HG03442 (cell line): ENCODE measurements around the gene GOLGA6L10.
"Not testable (repeated sequence)": the region's sequence is repeated elsewhere in the genome, so short reads cannot be mapped to it uniquely, and the experiment has no call there.

Experiments
- ATAC-seq: cut with Tn5 transposase; IDR thresholded peaks from one replicate; pipeline ENCODE4 v1.9.1; 2021; ENCODE audit warnings: mild to moderate bottlenecking, moderate library complexity; ENCODE audit not compliant: unreplicated experiment

Gene GOLGA6L10

GRCh38 chr15:82343851-82344250, 5.4 kb downstream of the GOLGA6L10 start:
- not testable (repeated sequence) for ATAC-seq

- not testable (repeated sequence) for ATAC-seq
Measured at GRCh38 chr15:82342632-82343374, 6.5 kb downstream of the GOLGA6L10 start.

GRCh38 chr15:82338573-82338972, 10.7 kb downstream of the GOLGA6L10 start:
- ATAC-seq, result not testable (repeated sequence)

GRCh38 chr15:82338053-82338452, 11.2 kb downstream of the GOLGA6L10 start:
- not testable (repeated sequence) for ATAC-seq

GRCh38 chr15:82337051-82337450, 12.2 kb downstream of the GOLGA6L10 start:
- not testable (repeated sequence) for ATAC-seq

GRCh38 chr15:82336180-82336647, 13.1 kb downstream of the GOLGA6L10 start:
- ATAC-seq, result peak; percentile 54

GRCh38 chr15:82335006-82335405, 14.3 kb downstream of the GOLGA6L10 start:
- ATAC-seq, result not testable (repeated sequence)

GRCh38 chr15:82334554-82334932, 14.7 kb downstream of the GOLGA6L10 start:
- ATAC-seq, result not testable (repeated sequence)

GRCh38 chr15:82333603-82334553, 15.4 kb downstream of the GOLGA6L10 start:
- ATAC-seq, result not testable (repeated sequence)

GRCh38 chr15:82332711-82333602, 16.3 kb downstream of the GOLGA6L10 start:
- ATAC-seq, result not testable (repeated sequence)

GRCh38 chr15:82331576-82332304, 17.5 kb downstream of the GOLGA6L10 start:
- peak; percentile 55 for ATAC-seq

GRCh38 chr15:82330921-82331320, 18.4 kb downstream of the GOLGA6L10 start:
- not testable (repeated sequence) for ATAC-seq

- not testable (repeated sequence) for ATAC-seq
Measured at GRCh38 chr15:82329039-82329438, 20.2 kb downstream of the GOLGA6L10 start.

- ATAC-seq, result not testable (repeated sequence)
Measured at GRCh38 chr15:82327372-82327771, 21.9 kb downstream of the GOLGA6L10 start.

- not testable (repeated sequence) for ATAC-seq
Measured at GRCh38 chr15:82326896-82327295, 22.4 kb downstream of the GOLGA6L10 start.

GRCh38 chr15:82325646-82326045, 23.6 kb downstream of the GOLGA6L10 start:
- not testable (repeated sequence) for ATAC-seq

- ATAC-seq, result not testable (repeated sequence)
Measured at GRCh38 chr15:82324831-82325230, 24.4 kb downstream of the GOLGA6L10 start.

GRCh38 chr15:82322488-82322887, 26.8 kb downstream of the GOLGA6L10 start:
- ATAC-seq, result not testable (repeated sequence)

- not testable (repeated sequence) for ATAC-seq
Measured at GRCh38 chr15:82320861-82321260, 28.4 kb downstream of the GOLGA6L10 start.
